ENCODE results near the gene TOR3A. TPM values are rescaled to one million over a fixed set of nuclear protein-coding genes. Genes with fewer than 3 reads are reported as not detected.

Gene TOR3A
- total RNA-seq, 1 experiment from 2014 or later = 82.1 TPM

DNA sequence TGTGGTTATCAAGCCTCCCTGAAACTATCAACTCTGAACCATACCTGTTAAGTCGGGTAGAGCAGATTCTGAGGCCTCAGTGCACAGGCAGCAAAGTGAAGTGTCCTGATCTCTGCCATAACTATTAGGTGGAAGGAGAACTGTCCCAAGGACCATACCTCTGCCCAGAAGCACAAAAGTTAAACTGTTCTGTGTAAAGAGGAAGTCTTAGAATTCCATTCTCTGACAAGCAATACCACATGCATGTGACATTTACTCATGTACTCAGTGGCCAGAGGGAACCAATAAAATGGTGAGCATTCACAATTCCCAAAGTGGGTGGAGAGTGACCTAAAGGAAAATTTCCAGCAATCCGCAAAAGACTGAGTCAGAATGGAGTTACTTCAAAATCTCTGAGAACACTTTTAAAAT is 61.0 kb downstream of the TOR3A start:
- peak; percentile 95 for DNase-seq (ENCODE audit: extremely low read depth, low read depth)

DNA sequence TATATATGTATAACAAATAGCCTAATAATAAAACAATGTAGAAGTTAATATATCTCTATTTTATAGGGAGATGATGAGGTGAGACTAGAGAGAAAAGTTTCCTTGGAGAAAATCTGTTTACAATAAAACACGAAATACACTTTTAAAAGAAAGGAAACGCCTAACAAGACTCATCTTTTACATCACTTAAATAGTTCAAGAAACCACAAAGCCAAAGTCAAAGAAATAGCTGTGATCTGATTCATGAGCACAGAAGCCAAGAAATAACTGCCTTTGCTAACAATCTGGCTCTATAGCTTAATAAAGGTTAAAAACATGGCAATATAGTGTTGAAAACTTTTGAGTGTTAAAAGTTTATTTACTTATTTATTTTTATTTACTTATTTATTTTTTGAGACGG is 61.5 kb downstream of the TOR3A start:
- peak; percentile 85 for DNase-seq (ENCODE audit: extremely low read depth, low read depth)

GRCh38 chr1:179144626-179145025 is 62.8 kb downstream of the TOR3A start:
- DNase-seq (ENCODE audit: extremely low read depth, low read depth) = no peak

DNA sequence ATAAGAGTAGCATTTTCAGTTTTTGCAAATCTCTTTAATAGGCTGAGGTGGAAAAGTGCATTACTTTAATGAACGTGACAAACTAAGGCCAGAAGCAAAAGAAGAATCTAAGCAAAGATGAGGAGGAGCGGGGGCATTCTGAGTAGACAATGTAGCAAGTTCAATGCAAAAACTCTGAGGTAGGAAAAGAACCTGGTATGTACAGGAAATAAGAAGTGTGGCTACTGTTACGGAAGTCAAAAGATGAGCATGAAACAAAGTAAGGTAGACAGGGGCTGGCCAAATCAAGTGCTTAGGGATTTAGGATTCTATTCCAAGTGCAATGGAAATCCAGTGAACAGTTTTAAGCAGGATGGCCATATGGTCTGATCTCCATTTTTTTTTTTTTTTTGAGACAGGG is 63.7 kb downstream of the TOR3A start:
- DNase-seq (ENCODE audit: extremely low read depth, low read depth) = no peak

Small RNA genes within 50 kb of the gene (small RNA-seq; reads per million reads assigned to genes)
- gene AL512326.3 = 0 reads per million in 2 experiments

Other genes starting within 250 kb of the TOR3A start
- gene ANGPTL1, start 211.0 kb upstream of the TOR3A start, total RNA-seq (2014; rRNA removed; shearing (Covaris generic)) = 0.10 TPM in 1 of 2 replicates, not detected in the other
- gene FAM20B, start 56.2 kb upstream of the TOR3A start, total RNA-seq (2014; rRNA removed; shearing (Covaris generic)) = 77.8 and 90.5 TPM in 2 replicates
- gene ABL2, start 147.6 kb downstream of the TOR3A start, total RNA-seq (2014; rRNA removed; shearing (Covaris generic)) = 26.2 and 29.3 TPM in 2 replicates
- gene SOAT1, start 211.7 kb downstream of the TOR3A start, total RNA-seq (2014; rRNA removed; shearing (Covaris generic)) = 14.4 and 22.8 TPM in 2 replicates

Data from NCI-H460 (cell line).